GM06990 (cell line): ENCODE data around the gene LRP1B.

Experiments
- DNase-seq: peaks from one replicate; pipeline ENCODE4 v3.0.0-alpha.2; 2011; ENCODE audit not compliant: insufficient read length; ENCODE audit errors: extremely low read depth
- H3K27me3 ChIP-seq: replicated peaks from 2 replicates; pipeline ENCODE4 v1.6.0; 2011; ENCODE audit warnings: low read length; ENCODE audit not compliant: control insufficient read depth, insufficient read depth
- H3K36me3 ChIP-seq: 2 replicates; pipeline ENCODE4 v1.5.1; 2011; ENCODE audit warnings: low read length; ENCODE audit not compliant: control insufficient read depth, insufficient read depth
- H3K4me3 ChIP-seq: replicated peaks from 2 replicates; pipeline ENCODE4 v1.5.1; 2011; ENCODE audit warnings: low read depth, mild to moderate bottlenecking, control low read depth, low read length
- TF ChIP-seq, protein P1 (sequence below): IDR thresholded peaks from 2 replicates; pipeline ENCODE4 v1.5.1; 2011; ENCODE audit warnings: low read length, control low read depth, mild to moderate bottlenecking, inconsistent platforms; ENCODE audit not compliant: insufficient read depth, poor library complexity, severe bottlenecking

LRP1B gene

DNA sequence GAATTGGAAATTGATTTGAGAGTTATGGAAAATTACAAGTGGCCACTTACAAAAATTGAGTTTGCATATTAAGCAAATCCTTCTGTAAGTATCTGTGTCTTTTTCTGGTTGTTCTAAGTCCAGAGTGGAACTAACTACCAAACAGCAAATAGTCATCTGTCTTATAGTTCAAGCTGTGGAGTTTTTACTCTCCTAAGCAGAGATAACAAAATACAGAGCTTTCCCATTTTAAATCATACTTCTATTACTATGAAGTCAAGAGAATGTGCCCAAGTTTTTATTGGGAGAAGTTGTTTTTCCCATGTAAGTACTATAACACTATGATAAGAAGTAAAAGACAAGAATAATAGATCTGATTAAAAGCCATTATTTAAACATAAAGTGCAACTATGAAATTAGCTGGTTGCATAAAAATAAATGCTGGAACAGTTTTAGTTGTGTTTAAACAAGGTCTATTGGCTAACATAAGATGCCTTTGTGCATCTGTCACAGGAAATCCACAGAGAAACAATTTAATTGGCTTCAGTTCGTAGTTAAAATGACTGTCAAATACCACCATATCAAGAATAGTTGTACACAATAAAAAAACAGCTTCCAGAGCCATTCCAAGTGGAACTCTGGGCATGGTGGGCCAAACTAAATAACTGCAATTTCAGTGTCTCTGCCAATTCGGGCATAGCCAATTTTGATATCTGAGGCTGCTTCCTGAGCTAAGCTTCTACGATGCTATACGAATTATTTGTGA, 1883.2 kb downstream of the LRP1B start:
- no peaks in the 10 kb centered on the region for H3K36me3 ChIP-seq
- TF ChIP-seq, protein P1, sequence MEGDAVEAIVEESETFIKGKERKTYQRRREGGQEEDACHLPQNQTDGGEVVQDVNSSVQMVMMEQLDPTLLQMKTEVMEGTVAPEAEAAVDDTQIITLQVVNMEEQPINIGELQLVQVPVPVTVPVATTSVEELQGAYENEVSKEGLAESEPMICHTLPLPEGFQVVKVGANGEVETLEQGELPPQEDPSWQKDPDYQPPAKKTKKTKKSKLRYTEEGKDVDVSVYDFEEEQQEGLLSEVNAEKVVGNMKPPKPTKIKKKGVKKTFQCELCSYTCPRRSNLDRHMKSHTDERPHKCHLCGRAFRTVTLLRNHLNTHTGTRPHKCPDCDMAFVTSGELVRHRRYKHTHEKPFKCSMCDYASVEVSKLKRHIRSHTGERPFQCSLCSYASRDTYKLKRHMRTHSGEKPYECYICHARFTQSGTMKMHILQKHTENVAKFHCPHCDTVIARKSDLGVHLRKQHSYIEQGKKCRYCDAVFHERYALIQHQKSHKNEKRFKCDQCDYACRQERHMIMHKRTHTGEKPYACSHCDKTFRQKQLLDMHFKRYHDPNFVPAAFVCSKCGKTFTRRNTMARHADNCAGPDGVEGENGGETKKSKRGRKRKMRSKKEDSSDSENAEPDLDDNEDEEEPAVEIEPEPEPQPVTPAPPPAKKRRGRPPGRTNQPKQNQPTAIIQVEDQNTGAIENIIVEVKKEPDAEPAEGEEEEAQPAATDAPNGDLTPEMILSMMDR, result no peak
- H3K4me3 ChIP-seq, result no peak overlapping the region
- H3K27me3 ChIP-seq, result no peaks in the 10 kb centered on the region
- no peak for DNase-seq

DNA sequence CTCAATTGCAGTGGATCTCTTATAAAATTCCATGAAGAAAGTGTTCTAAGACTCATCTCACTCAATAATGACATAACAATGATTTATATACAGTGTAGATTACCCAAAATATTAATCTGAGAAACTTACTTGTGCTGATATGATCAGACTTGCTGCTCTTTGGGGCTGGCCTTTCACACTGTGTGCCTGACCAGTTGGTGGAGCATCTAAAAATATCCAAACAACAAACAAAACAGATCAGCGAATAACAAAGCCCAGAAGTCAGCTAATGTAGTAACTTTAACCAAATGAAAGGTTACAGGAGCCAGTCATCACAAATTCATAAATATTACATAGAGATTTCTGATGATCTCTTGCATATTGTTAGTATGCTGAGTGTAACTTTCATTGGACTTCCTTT, 1883.9 kb downstream of the LRP1B start:
- H3K4me3 ChIP-seq, result no peak overlapping the region
- no peaks in the 10 kb centered on the region for H3K36me3 ChIP-seq
- TF ChIP-seq, protein P1, result no peak
- no peaks in the 10 kb centered on the region for H3K27me3 ChIP-seq
- DNase-seq, result no peak

DNA sequence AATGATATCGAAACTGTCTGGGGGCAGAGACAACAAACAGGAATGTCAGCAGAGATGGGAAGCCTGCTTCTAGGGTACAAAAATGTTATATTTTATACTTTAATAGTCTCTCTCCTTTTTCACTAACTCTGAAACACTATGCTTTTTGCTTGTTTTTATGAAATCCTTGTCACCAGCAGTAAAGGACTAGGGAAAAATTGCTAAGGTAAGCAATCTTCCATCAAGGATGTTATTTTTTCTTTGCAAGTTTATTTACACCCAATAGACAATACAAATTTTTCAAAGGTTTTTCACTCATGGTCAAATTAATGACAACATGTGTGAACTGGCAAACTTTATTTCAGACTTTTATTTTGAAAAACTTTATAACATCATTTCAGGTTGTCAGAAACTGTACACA, 1884.8 kb downstream of the LRP1B start:
- no peak for DNase-seq
- TF ChIP-seq, protein P1, result no peak
- Histone ChIP-seq H3K27me3 (no peaks in the 10 kb centered on the region), H3K4me3 (no peak overlapping the region), H3K36me3 (no peaks in the 10 kb centered on the region)

DNA sequence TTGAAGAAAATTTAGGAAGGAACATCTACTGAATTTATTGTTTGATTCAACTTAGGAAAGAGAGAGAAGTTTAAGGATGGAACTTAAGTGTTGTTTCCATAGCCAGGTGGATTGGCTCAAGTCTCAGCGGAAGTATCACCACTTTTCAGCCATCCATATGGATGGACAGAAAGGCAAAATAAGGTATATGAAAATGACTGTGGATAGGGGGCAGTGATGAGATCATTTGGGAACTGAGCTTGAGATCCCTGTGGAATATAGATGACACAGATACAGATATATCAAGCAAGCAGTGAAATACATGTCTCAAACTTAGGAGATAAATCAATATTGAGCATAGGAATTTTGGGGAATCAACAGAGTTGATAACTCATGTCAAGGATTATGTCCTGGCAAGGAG, 1887.9 kb downstream of the LRP1B start:
- no peaks in the 10 kb centered on the region for H3K27me3 ChIP-seq
- no peak for DNase-seq
- H3K36me3 ChIP-seq, result no peaks in the 10 kb centered on the region
- H3K4me3 ChIP-seq, result no peak overlapping the region
- TF ChIP-seq, protein P1, result no peak

DNA sequence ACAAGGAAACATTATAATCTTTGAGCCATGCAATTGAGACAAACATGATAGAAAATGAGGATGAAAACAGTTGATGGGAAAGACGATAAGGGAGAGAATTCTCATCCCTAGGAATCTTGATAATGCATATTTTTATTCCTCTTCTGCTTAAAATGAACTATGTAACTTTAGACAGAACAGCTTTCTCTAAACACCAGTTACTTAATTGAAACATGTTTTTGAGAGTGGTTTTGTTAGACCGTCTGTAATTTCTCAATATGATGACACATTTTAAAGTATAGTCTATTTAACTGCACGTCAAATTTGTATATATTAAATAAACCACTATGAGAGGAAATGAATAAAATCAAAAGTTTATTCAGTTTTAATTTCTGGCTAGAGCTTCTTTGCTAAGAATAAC, 1896.7 kb downstream of the LRP1B start:
- no peak overlapping the region for H3K4me3 ChIP-seq

More for the DNA sequence above, 1896.7 kb downstream of the LRP1B start:
- H3K36me3 ChIP-seq, result no peaks in the 10 kb centered on the region
- TF ChIP-seq, protein P1, result no peak
- H3K27me3 ChIP-seq, result no peaks in the 10 kb centered on the region
- no peak for DNase-seq
